ENCODE results near the gene KLHDC8A. TPM values are rescaled to one million over a fixed set of nuclear protein-coding genes. Genes with fewer than 3 reads are reported as not detected.
"Not testable (repeated sequence)": the region's sequence is repeated elsewhere in the genome, so short reads cannot be mapped to it uniquely, and the experiment has no call there.

Gene KLHDC8A
- total RNA-seq, 1 experiment from 2014 or later: not detected

- DNase-seq (ENCODE audit: low read depth): peak; percentile 92
Observed at GRCh38 chr1:205298191-205298994, 58.3 kb downstream of the KLHDC8A start.

- DNase-seq (ENCODE audit: low read depth): not testable (repeated sequence)
Observed at GRCh38 chr1:205297546-205298177, 59.1 kb downstream of the KLHDC8A start.

GRCh38 chr1:205296154-205296553, 60.6 kb downstream of the KLHDC8A start:
- no peak for DNase-seq (ENCODE audit: low read depth)

GRCh38 chr1:205294934-205295333, 61.8 kb downstream of the KLHDC8A start:
- no peak for DNase-seq (ENCODE audit: low read depth)

GRCh38 chr1:205294175-205294917, 62.4 kb downstream of the KLHDC8A start:
- peak; percentile 95 for DNase-seq (ENCODE audit: low read depth)

DNA sequence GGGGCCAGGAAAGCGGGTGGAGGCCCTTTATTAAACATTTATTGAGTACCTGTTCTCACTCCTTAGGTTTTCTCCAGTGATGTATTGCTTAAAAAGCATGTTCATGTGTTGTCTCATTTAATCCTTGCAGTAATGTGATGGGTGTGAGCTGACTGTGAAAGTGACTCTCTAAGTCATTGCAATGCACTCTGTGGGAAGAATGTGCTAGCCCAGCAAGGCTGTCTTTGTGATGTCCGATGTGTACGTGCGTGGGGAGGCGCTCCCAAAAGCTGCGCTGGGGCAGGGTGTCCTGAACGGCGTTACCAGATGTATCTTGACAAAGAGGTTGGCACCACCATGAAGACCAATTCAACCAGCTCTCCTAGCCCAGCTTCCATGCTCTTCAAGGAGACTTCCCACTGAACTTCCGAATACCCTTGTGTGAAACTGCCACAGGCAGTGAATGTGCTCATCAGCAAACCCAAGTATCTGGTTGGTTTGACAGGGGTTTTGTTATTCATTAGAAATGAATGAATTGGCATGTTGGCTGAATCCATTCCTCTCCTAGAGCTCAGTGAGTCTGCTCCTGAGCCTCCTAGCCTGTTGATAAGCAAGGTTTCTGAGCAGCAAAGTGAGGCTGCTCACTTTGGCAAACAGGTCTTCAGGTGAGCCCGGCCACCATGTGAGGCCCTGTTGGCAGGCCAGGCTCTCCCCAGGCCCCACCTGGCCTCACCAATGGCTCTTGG, 63.2 kb downstream of the KLHDC8A start:
- DNase-seq (ENCODE audit: low read depth): peak; percentile 26

GRCh38 chr1:205291596-205291995, 65.1 kb downstream of the KLHDC8A start:
- no peak for DNase-seq (ENCODE audit: low read depth)

GRCh38 chr1:205287767-205288559, 68.8 kb downstream of the KLHDC8A start:
- peak; percentile 65 for DNase-seq (ENCODE audit: low read depth)

DNA sequence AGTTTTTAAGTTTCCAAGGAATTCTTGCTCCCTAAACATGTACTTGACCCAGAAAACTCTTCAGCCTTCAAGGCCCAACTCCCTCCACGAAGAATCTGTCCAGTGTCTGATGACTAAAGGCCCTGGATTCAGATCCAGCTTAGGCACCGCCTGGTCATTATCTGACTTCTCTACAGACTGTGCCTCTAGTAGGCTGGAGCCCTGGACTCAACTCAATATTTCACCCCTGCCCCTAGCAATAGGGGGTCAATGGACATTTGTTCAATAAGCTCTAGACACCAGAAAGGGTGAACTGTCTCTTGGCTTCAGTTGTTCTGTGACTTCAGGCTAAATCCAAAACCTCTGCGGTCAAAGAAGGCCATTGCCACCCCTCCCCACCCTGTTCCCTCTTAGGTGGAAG, 69.6 kb downstream of the KLHDC8A start:
- DNase-seq (ENCODE audit: low read depth): no peak

DNA sequence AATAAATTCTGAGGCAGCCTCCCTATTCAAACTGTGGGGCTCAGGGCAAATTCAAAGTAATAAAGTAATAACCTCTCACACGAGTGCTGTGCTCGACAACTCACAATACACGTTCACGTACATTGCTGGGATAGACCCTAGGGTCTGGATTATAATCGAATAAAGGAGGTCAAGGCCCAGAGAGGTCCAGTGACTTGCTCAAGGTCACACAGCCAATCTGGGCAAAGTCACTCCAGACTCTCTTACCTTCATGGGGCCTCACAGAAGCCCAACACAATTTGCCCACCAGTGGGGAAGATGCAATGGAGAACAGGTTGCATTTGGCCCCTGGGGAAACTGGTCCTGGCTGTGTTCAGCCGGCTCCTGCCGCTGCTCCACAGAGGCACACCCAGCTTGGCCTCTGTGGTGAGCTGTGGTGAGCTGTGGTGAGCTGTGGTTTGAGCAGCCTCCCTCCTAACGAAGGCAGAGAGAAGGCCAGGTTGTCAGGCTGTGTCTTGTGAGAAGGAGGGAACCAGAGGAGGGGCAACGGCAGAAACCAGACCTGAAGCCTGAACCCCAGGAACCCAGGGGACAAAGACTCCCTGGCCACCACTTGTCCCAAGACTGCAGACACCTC, 70.3 kb downstream of the KLHDC8A start:
- peak; percentile 81 for DNase-seq (ENCODE audit: low read depth)

Other genes starting within 250 kb of the KLHDC8A start
- 14.1 and 15.6 TPM in 2 replicates for gene RBBP5, start 234.9 kb downstream of the KLHDC8A start, total RNA-seq (2014; rRNA removed; shearing (Covaris generic))
- 4.4 and 5.0 TPM in 2 replicates for gene DSTYK, start 145.2 kb downstream of the KLHDC8A start, total RNA-seq (2014; rRNA removed; shearing (Covaris generic))
- gene TMCC2, start 129.0 kb downstream of the KLHDC8A start, total RNA-seq (2014; rRNA removed; shearing (Covaris generic)): 0.48 and 1.1 TPM in 2 replicates
- 0.78 and 1.2 TPM in 2 replicates for gene NUAK2, start 35.2 kb downstream of the KLHDC8A start, total RNA-seq (2014; rRNA removed; shearing (Covaris generic))
- not detected in 2 replicates for gene LEMD1, start 65.1 kb upstream of the KLHDC8A start, total RNA-seq (2014; rRNA removed; shearing (Covaris generic))
- not detected in 2 replicates for gene BLACAT1, start 99.1 kb upstream of the KLHDC8A start, total RNA-seq (2014; rRNA removed; shearing (Covaris generic))
- gene CDK18, start 147.7 kb upstream of the KLHDC8A start, total RNA-seq (2014; rRNA removed; shearing (Covaris generic)): under 0.01 and 0.36 TPM in 2 replicates

All from RPMI7951 (cell line).